ENCODE results near the gene UNC5A.

UNC5A gene

GRCh38 chr5:176829320-176829719, 19.0 kb downstream of the UNC5A start:
- no peak for DNase-seq (ENCODE audit: low read depth, low spot score)
- ChIA-PET CTCF (no interaction called here), POLR2A (no interaction called here)
- TF ChIP-seq, protein P1, sequence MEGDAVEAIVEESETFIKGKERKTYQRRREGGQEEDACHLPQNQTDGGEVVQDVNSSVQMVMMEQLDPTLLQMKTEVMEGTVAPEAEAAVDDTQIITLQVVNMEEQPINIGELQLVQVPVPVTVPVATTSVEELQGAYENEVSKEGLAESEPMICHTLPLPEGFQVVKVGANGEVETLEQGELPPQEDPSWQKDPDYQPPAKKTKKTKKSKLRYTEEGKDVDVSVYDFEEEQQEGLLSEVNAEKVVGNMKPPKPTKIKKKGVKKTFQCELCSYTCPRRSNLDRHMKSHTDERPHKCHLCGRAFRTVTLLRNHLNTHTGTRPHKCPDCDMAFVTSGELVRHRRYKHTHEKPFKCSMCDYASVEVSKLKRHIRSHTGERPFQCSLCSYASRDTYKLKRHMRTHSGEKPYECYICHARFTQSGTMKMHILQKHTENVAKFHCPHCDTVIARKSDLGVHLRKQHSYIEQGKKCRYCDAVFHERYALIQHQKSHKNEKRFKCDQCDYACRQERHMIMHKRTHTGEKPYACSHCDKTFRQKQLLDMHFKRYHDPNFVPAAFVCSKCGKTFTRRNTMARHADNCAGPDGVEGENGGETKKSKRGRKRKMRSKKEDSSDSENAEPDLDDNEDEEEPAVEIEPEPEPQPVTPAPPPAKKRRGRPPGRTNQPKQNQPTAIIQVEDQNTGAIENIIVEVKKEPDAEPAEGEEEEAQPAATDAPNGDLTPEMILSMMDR (IDR thresholded peaks at IDR 0.05; ENCODE audit: insufficient read depth, low read length, missing control alignments), result no peak
- H3K4me3 ChIP-seq (ENCODE audit: low read depth, low read length), result no peak overlapping the region

GRCh38 chr5:176830422-176830994, 20.1 kb downstream of the UNC5A start:
- DNase-seq (ENCODE audit: low read depth, low spot score), result no peak
- CTCF ChIA-PET, result no interaction called here
- TF ChIP-seq, protein P1 (IDR thresholded peaks at IDR 0.05; ENCODE audit: insufficient read depth, low read length, missing control alignments), result no peak
- no peak overlapping the region for H3K4me3 ChIP-seq (ENCODE audit: low read depth, low read length)
- POLR2A ChIA-PET, result no interaction called here

GRCh38 chr5:176830995-176831423, 20.6 kb downstream of the UNC5A start:
- TF ChIP-seq, protein P1 (IDR thresholded peaks at IDR 0.05; ENCODE audit: insufficient read depth, low read length, missing control alignments), result no peak
- DNase-seq (ENCODE audit: low read depth, low spot score), result no peak
- ChIA-PET CTCF (no interaction called here), POLR2A (no interaction called here)
- no peak overlapping the region for H3K4me3 ChIP-seq (ENCODE audit: low read depth, low read length)

DNA sequence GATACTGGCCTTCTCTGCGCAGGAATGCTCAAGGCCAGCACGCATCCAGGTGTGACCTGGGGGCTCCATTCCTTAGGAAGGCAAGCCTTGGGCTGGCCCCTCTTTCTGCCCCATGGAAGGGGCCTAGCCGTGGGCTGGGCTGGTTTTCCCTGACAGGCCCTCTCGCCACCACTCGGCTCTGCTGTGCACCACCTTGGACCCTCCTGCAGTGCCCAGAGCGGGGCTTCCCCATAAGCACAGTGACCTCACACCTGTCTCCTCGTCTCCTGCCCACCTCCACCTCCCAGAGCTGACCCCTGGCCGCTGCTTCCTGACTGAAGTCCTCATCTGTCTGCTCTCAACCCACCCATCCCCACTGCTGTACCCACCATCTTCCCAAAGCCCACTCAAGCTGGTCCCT, 21.1 kb downstream of the UNC5A start:
- no peak for DNase-seq (ENCODE audit: low read depth, low spot score)
- no peak overlapping the region for H3K4me3 ChIP-seq (ENCODE audit: low read depth, low read length)
- ChIA-PET CTCF (interaction anchor here (0.9 kb wide), 1 partner anchor 13 kb away, joined by 3 read pairs; no protein-coding TSS in a partner anchor), POLR2A (no interaction called here)
- TF ChIP-seq, protein P1 (IDR thresholded peaks at IDR 0.05; ENCODE audit: insufficient read depth, low read length, missing control alignments), result no peak

GRCh38 chr5:176832162-176832561, 21.8 kb downstream of the UNC5A start:
- no peak for DNase-seq (ENCODE audit: low read depth, low spot score)
- TF ChIP-seq, protein P1 (IDR thresholded peaks at IDR 0.05; ENCODE audit: insufficient read depth, low read length, missing control alignments), result no peak
- ChIA-PET CTCF (interaction anchor here (0.9 kb wide), 1 partner anchor 13 kb away, joined by 3 read pairs; no protein-coding TSS in a partner anchor), POLR2A (no interaction called here)
- H3K4me3 ChIP-seq (ENCODE audit: low read depth, low read length), result no peak overlapping the region

DNA sequence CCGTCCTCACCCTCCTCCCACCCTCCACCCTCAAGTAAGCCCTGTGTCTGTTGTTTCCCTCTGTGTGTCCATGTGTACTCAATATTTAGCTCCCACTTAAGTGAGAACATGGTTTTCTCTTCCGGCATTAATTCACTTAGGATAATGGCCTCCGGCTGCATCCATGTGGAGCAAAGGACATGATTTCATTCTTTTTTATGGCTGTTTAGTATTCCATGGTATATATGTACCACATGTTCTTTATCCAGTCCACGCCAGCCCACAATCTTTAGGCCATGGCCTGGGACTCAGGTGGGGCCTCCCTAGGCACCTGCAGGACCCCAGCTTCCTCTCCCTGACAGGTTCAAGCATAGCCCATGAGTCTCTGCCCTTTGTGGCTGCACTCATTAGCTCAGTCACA, 22.9 kb downstream of the UNC5A start:
- TF ChIP-seq, protein P1 (IDR thresholded peaks at IDR 0.05; ENCODE audit: insufficient read depth, low read length, missing control alignments), result no peak
- no peak for DNase-seq (ENCODE audit: low read depth, low spot score)
- H3K4me3 ChIP-seq (ENCODE audit: low read depth, low read length), result no peak overlapping the region
- ChIA-PET CTCF (interaction anchor here (1.2 kb wide), 1 partner anchor 20 kb away, joined by 3 read pairs; no protein-coding TSS in a partner anchor), POLR2A (no interaction called here)
